GM04504 (cell line): ENCODE data around the gene NDUFB5.
"Not testable (repeated sequence)": the region's sequence is repeated elsewhere in the genome, so short reads cannot be mapped to it uniquely, and the experiment has no call there.

ENCODE experiments used
- DNase-seq: peaks from one replicate; pipeline ENCODE4 v3.0.0-alpha.2; 2012; ENCODE audit warnings: low read depth

Gene NDUFB5

GRCh38 chr3:179630753-179631451, 26.3 kb downstream of the NDUFB5 start:
- DNase-seq, result no peak

GRCh38 chr3:179640469-179640868, 35.9 kb downstream of the NDUFB5 start:
- no peak for DNase-seq

DNA sequence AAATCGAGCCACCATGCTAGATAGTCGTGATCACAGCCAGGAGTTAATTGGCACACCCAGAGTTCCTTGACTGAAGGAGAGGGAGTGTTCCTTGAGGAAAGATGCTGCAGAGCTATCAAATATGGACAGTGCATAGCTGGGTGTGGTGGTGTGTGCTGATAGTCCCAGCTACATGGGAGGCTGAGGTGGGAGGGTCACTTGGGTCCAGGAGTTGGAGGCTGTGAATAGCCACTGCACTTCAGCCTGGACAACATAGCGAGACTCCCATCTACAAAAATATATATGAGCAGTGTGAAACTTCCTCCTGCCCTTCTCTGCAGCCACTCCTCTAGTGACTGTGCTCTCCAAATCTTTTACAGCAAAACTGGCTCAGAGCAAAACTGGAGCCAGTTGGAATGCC, 38.3 kb downstream of the NDUFB5 start:
- DNase-seq, result no peak

- DNase-seq, result not testable (repeated sequence)
Measured at GRCh38 chr3:179643837-179644236, 39.2 kb downstream of the NDUFB5 start.

- DNase-seq, result no peak
Measured at GRCh38 chr3:179646177-179646576, 41.6 kb downstream of the NDUFB5 start.

DNA sequence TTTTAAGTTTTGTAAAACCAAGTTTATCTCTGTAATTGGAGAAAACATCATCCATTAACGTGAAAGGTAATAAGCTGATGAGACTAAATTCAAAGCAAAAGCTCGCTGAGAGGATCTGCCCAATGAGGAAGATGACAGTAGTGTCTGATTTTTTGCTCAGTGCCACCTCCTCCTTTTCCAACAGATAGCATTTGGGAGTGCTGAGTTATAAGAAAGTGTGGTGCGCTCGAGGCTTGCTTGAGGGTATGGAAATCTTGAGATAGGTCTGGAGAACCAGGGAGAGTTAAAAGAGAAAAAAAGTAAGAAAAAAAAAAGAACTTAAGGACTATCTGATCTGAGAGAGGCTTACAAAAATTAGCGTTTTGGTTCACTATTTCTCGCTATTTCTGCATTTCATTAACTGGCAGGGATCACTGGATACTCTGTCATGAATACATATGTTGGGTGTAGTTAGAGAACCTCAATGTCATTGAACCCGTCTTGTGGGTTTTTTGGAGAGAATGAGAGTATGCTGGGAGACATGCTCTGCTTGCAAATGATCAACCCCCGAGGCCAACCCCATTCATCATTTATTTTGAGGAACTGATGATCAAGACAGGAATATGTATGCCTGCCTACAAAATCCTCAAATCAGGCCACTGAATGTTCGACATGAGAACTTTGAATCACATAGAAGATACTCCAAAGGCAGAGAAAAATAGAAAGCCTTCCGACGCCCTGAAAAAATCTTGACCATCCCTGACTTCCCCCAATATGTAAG, 47.3 kb downstream of the NDUFB5 start:
- no peak for DNase-seq

DNA sequence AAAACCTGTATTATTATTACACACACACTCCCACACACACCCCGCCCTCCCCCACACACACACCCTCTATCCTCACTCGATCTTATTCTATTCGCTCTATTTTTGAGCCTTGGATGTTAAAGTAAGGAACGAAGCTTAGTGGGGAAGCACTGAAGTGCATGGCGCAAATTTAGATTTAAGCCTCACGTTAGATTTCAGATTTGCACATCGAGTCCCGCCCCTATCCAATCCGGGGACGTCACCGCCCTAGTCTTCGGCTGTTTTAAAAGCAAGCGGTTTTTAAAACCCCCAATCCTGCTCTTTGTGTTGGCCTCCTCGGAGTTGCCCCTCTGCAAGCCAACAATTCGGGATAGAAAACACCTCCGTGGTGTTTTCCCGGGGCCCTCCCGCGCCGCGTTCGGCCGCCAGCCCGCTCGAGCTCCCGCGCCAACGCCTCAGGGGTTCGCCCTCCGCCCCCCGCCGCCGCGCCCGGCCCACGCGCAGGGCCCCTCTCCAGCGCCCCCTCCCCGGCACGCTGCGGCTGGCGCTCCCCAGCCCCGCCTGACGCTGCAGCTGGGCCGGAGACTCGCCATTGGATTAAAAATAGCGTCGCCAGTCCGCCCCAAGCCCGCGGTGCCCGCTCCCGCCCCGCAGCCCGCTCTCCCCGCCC, 48.0 kb downstream of the NDUFB5 start, which contains the start of gene USP13:
USP13 (plus strand) TSS at position 594 of the 649 bp plus-strand sequence. CDS start 186 bp downstream, outside the sequence.
- DNase-seq, result peak; percentile 39

DNA sequence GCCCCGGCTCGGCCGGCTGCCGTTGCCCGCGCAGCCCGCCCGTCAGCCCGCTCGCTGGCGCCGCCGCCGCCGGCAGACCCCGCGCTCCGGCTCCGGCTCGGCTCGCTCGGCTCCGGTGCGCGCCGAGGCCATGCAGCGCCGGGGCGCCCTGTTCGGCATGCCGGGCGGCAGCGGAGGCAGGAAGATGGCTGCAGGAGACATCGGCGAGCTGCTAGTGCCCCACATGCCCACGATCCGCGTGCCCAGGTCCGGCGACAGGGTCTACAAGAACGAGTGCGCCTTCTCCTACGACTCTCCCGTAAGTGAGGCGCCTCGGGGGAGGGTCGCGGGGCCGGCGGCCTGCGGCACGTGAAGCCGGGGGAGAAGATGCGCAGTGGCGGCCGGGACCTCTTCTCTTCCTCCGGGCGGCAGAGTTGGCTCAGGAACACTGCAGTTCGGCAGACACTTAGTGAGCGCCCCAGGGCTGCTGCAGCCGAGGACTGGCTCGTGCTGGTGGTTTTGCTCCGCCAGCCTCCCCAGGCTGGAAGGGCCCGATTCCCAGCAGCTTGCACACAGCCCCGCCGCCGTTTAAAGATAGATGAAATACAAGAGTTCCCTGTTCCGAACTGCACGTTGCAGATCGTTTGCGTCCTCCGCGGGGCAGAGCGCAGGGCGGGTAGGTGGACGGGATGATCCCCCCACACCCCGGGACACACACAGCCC, 48.7 kb downstream of the NDUFB5 start:
- DNase-seq, result peak; percentile 60

GRCh38 chr3:179655236-179655635, 50.6 kb downstream of the NDUFB5 start:
- DNase-seq, result no peak

GRCh38 chr3:179658606-179659005, 54.0 kb downstream of the NDUFB5 start:
- no peak for DNase-seq

- no peak for DNase-seq
Measured at GRCh38 chr3:179660872-179661271, 56.3 kb downstream of the NDUFB5 start.

DNA sequence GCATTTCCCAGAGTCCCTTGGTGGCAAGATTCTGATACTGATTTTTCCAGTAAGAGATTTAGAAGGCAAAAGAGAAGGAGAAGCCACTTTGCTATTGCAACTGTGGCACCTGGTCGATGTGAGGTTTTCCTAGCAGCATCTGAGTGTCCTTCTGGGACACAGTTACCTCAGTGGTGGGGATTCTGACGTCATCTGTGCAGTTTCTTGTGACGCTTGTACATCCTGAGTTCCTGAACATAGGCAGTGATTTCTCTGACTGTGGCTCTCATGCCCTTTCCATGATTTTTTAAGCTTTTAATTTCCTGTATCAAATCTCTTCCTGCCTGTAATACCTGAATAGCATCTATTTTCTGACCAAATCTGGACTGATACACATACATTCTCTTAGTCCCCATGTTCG, 57.2 kb downstream of the NDUFB5 start:
- DNase-seq, result no peak

DNA sequence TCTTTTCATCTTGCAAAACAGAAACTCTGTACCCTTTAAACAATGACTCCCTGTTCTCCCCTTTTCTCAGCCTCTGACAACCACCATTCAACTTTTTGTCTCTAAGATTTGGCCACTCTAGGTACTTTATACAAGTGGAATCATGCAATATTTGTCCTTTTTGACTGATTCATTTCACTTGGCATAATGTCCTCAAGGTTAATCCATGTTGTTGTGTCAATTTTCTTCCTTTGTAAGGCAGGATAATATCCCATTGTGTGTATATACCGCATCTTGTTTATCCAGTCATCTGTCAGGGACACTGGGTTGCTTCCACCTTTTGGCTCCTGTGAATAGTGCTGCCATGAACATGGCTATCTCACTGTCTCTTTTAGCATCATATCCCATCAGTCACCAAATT, 58.5 kb downstream of the NDUFB5 start:
- no peak for DNase-seq

GRCh38 chr3:179666030-179666429, 61.4 kb downstream of the NDUFB5 start:
- no peak for DNase-seq

- DNase-seq, result no peak
Measured at GRCh38 chr3:179666436-179667035, 61.9 kb downstream of the NDUFB5 start.

DNA sequence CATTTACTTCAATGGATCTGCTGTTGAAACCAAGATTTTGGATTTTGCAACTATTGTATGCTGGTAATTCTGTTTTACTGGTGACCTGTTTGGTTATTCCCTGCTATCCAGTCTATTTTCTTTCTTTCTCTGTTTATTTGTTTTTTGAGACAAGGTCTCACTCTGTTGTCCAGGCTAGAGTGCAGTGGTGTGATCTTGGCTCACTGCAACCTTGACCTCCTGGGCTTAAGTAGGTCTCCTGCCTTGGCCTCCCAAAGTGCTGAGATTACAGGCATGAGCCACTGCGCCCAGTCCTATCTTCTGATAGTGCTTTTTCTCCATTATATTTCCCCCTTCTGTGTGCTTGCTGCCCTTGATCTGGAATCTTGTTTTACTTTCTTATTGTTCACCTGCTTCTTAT, 63.8 kb downstream of the NDUFB5 start:
- no peak for DNase-seq

- DNase-seq, result no peak
Measured at GRCh38 chr3:179670311-179670710, 65.7 kb downstream of the NDUFB5 start.

DNA sequence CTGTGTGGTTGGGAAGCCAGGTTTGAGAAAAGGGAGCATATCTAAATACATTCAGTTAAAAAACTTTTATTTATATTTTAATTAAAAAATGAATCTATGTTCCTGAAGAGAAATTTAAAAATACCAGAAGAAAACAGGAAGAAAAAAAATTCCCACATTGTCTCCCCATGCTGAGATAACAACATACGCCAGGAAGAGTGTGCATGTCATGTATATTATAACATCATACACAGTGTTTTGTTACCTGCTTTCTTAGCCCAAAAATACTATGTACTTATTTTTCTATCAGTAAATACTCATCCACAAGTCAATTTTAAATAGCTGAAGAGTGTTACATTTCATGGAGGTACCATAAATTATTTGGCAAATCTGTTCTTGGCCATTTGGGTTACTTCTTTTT, 66.7 kb downstream of the NDUFB5 start:
- no peak for DNase-seq

DNA sequence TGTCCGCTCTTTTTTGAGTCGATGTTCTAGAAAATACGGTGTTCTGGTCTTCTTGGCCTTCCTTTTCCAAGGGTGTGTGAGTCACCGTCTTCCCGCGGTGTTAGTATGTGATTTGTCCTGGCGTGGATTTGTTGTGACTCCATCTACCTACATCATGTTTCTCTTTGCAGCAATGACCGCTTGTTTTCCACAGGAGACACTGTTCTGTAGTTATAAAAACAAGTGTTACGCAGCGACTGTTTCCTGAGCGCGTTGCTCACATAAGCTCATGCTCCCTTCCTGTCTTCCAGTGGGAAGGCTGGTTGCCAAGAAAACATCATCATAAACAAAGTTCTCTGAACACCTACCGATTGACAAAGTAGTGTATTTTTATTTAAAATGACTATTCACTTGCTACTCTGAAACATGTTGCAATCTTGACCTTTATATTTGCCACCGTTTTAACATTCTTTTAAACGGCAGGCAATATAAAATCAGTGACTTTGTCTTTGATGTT, 67.2 kb downstream of the NDUFB5 start:
- DNase-seq, result no peak

GRCh38 chr3:179672918-179673317, 68.3 kb downstream of the NDUFB5 start:
- DNase-seq, result no peak

DNA sequence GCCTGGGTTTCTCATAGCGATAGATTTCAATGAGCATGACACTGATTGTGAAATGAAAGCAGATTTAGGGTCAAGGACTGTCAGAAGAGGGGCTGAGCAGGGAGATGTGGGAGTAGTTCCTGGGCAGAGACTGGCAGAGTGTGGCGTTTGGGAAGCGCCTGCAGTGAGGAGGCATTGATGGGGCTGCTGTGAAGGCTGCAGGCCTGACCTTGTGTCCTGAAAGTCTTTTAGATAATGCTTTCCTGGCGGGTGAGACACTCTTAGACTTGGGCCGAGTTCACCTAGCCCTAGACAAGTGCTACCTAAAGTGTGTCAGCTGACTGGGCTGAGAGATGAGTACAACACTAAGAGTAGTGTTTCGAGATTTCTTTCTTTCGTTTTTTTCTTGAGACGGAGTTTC, 68.9 kb downstream of the NDUFB5 start:
- no peak for DNase-seq

DNA sequence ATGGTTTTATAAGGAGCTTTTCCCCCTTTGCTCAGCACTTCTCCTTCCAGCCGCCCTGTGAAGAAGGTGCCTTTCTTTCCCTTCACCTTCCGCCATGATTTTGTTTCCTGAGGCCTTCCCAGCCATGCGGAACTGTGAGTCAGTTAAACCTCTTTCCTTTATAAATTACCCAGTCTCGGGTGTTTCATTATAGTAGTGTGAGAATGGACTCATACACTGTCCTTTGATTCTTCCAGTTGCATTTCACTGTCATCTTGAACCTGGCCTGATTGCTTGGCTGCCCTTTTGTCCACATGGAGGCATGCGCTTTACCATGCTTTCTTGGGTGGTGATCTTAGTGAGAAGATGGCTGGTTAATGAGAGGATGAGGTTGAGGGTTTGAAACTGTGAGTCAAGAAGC, 71.5 kb downstream of the NDUFB5 start:
- no peak for DNase-seq
